HG03469 (cell line): ENCODE data around the gene COA4.

ENCODE experiments used
- ATAC-seq: cut with Tn5 transposase; IDR thresholded peaks from one replicate; pipeline ENCODE4 v1.9.1; 2021; ENCODE audit warnings: mild to moderate bottlenecking, moderate library complexity, moderate number of reproducible peaks; ENCODE audit not compliant: unreplicated experiment

Gene COA4

DNA sequence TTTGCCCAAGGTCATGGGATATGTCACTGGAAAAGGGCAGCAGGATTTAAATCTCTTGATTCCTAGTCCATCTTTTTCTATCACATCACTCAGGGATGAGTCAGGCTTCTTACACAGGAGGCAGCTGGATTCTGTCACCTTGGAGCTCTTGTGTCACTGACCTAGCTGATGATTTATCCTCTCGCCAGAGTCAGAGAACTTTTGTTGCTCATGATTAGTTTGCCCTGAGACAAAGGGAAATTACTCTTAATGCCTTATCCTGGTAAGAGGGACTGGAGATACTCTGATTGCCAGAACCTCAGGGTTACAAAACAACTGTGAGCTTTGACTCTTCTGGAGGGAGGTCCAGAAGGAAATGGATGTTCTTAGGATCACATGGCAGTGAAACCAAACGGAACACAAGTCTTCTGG is 10.1 kb downstream of the COA4 start:
- no peak for ATAC-seq

DNA sequence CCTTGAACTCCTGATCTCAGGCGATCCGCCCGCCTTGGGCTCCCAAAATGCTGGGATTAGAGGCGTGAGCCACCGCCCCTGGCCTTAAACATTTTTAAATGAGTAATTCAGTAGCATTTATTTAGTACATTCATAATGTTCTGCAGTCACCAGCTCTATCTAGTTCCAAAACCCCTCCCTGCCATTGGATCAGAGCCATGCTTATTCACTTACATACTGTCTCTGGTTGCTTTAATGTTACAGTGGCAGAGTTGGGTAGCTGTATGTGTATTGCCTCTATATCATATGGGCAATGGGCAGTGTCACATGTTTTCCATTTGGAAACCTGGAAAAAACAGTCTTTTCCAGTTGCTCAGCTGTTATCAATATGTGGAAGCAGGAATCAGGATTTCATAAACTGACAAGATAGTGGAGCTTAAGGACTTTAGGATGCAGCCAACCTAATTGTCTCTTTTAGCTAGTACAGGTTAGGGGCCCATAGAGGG is 10.5 kb downstream of the COA4 start:
- ATAC-seq = no peak

DNA sequence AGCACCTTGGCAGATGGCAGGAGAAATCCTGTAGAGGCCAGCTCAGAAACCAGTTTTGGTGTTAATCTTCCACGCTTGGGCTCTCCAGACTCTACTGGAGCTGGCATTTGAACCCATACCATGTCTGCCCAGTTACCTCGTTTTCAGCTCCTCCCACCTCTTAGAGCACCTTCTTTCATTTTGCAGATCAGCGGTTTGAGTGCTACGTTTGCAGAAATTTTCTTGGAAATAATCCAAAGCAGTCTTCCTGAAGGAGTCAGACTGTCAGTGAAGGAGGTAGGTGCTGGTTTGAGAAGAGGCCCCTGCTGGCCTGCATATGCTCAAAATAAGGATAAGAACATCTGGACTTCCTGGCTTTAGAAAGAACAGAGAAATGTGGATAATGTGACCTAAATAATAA is 13.7 kb downstream of the COA4 start:
- ATAC-seq = no peak

DNA sequence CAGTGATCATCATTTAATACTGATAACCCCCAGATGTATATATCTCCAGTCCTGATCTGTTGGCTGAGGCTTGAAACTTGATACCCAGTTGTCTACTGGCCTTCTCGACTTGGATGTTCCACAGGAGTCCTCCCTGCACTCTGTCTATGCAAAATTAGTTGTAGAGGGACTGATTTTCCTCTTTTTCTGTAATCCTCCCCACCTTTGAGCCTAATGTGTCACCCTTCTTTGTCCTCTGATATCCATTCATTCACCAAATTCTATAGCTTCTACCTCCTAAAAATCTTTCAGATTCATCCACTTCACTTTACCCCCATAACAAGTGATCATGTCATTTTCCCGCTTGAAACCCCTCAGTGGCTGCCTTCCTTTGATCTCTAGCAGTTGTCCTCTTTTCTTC is 16.4 kb downstream of the COA4 start:
- ATAC-seq = no peak

DNA sequence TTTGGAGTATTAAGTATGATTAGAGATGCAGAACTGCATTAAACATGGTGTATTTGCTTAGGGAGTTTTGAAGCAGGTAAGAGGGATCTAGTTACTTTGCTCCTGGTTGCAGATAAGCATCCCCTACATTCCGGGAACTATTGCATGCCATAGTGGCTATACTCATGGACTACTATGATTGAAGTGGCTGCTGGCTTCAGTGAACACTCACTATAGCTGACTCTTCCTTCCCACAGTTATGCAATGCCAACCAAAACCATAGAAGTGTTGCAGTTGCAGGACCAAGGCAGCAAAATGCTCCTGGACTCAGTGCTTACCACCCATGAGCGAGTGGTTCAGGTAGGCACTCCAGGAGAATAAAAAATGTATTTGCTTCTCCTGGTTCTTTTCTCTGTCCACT is 17.0 kb downstream of the COA4 start:
- ATAC-seq = no peak

DNA sequence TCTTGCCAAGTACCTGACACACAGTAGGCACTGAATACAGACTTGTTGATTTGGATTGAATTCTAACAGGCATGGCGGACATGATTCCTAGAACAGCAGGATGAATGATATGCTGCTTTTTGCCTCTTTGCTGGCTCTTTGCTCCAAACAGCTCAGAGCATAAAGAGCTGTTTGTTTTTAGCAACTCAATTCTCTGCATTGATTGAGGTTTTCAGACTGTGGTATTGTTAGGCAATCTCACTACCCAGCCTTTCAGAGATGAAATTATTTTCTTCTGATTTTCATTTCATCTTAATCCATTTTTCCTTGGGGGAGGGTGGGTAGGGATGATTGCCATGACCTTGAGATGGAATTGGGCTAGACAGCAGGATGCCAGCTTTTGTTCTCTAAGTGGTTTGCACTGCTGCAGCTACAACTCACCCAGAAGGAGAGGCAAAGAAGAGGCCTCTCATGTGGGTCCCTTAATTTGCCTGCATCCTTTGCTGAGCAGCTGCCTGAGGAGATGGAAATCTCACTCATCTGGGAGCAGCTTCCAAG is 20.5 kb downstream of the COA4 start:
- no peak for ATAC-seq

DNA sequence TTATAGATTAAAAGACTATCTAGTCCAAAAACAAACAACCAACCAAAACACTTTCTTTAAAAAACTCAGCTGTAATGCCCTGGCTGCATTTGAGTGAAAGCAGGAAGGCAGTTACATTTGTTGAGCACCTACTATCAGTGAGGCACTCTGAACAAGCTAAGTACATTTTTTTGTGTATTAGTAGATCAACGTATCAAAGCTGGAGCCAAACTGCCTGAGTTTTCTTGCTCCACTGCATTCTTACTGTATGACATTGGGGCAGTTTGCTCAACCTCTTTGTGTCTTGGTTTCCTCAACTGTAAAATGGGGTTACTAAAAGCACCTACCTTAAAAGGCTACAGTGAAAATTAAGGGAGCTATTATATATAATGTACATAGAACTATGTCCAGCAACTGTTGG is 22.0 kb downstream of the COA4 start:
- ATAC-seq = no peak

DNA sequence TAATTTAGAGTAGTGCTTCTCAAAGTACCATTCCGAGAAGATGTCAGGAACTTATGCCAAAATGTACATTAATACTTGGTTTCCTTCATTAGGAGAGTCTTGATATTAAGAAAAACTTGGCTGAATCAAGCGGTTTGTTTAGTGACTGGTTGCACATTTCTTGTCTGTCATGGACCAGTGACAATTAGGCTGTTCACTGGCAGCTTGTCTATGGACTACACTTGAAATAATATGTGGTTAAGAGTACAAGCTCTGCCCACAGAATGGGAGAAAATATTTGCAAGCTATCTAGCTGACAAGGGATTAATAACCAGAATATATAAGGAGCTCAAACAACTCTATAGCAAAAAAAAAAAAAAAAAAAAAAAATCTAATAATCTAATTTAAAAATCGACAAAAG is 24.6 kb downstream of the COA4 start:
- ATAC-seq = no peak

DNA sequence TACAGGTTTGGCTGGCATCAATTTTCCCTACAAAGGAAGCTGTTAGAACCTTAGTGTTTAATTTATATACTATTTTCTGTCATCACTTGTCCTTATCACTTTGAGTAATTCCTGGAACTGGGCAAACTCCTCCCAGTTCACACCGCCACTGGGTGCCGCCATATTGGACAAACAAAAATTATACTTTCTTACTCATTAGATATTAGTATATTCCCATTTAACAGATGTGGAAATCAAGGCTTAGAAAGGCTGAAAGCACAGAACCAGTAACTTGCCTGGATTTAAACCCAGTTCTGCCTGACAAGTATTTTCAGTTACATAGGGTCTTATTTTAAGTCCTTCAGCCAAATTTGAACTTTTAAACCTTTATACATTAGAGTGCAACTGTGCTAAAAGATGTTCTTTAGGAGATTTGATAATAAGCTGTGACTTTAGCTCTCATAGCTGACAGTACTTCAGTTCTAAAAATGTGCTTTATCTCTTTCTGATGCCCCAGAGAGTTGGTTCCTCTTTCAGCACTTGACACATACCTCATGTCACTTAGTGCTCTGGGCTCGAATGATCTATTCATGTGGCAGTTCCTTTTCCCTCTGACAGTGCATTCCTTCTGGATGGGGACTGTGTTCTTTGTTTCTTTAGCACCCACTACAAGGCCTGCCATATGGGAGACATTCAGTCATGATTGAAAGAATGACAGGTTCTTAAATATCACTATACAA is 25.4 kb downstream of the COA4 start:
- no peak for ATAC-seq

DNA sequence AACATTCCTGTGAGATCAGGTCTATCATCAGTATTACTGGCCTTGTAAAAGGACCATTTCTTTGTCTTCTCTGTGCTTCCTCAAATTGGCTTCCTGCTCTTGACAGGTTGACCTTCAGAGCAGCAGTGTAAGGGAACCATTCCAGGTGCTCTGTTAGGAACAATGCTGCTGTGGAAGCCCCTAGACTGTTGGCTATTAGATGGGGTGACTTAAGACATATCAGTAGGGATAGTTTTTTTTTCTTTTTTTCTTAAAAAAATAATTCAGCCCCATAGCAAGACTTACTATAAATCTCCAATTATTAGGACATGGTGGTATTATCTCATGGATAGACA is 37.6 kb downstream of the COA4 start:
- no peak for ATAC-seq

DNA sequence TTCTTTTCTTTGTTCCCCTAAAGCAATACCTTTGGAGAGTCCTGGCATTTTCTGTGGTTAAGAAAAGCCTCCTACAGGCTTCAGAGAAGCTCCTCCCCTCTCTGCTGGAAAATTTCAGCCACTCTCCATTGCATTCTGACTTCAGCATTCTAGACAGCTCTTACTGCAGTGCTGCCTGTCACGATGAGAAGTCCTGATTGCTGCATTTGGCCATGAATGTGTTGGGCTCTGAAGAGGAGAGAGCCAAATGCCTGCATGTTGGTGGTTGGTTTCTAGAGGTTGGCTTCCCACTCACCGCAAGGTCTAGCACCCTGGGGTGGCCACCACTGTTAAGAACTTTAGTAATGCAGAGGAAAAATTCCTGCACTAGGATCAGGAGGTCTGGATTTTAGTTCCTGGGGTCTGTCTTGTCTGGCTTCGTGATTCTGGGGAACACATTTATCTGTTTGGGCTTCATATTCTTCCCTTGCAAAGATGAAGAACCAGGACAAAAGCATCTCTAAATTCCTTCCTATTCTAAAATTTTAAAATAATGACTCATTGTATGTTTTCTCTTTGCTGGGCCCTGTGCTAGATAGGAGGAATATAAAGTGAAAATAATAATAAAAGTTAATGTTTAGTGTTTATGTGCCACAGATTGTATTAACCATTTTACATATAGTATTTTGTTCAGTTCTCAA is 38.1 kb downstream of the COA4 start:
- ATAC-seq = no peak

DNA sequence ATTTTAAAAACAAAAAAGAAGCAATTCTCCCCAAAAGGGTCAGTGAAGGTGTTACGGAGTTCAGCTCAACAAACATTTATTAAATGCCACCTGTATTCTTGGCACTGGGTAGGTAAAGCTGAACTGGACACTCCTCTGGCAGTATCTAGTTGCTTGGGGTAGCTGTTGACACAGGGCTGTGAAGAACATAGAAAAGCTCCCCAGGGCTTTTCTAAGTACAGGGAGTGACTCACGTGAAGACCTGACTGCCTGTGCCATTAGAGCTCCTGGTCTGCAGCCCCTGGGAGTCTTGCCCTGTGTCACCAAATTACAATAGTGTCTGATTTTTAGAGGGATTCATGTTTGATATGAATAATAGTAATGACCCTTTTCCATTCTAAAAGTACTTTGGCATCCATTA is 43.6 kb downstream of the COA4 start:
- ATAC-seq = no peak

DNA sequence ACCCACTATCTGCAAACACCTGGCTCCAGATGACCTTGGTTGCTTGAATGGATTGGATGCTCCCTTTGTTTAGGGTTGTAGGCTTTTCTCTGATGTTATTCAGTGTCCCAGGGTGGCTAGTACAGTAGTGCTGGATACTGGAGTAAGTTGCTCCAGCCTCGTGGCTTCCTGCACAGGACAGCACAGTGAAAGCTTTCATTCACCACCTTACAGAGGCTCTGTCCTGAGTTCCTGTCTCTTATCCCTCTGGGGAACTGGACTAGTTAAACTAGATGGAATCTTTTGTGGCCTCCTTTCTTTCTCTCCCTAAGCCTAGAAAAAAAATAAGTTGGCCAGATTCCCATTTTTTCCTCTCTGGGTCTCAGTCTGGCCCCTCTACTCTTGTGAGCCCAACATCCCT is 46.4 kb downstream of the COA4 start:
- no peak for ATAC-seq
